Measurements from ENCODE around the gene ROBO1. TPM values are rescaled to one million over a fixed set of nuclear protein-coding genes. Genes with fewer than 3 reads are reported as not detected.

The ROBO1 gene
- total RNA-seq, 4 donors from 2014 or later = 12.3 to 112 (median 27.1) TPM

GRCh38 chr3:79729096-79729495 lies 38.7 kb downstream of the ROBO1 start:
- Histone ChIP-seq H3K4me3 (no peak overlapping the region), H3K4me1 (no peaks in the 10 kb centered on the region), H3K9me3 (no peaks in the 10 kb centered on the region), H3K27ac (no peak overlapping the region), H3K27me3 (no peaks in the 10 kb centered on the region), H3K36me3 (no peaks in the 10 kb centered on the region)
- TF ChIP-seq CTCF (IDR thresholded peaks at IDR 0.05) (no peak), POLR2A (IDR thresholded peaks at IDR 0.05) (no peak)
- DNase-seq = no peak
- intact Hi-C loops (cut with DNase I; ENCODE audit: low total_unique reads) = no loop called here

- H3K36me3 ChIP-seq = no peaks in the 10 kb centered on the region
- DNase-seq = no peak
- intact Hi-C loops (cut with DNase I; ENCODE audit: low total_unique reads) = no loop called here
- no peaks in the 10 kb centered on the region for H3K9me3 ChIP-seq
- H3K4me1 ChIP-seq = no peaks in the 10 kb centered on the region
- no peak overlapping the region for H3K27ac ChIP-seq
- H3K27me3 ChIP-seq = no peaks in the 10 kb centered on the region
- TF ChIP-seq CTCF (IDR thresholded peaks at IDR 0.05) (no peak), POLR2A (IDR thresholded peaks at IDR 0.05) (no peak)
- no peak overlapping the region for H3K4me3 ChIP-seq
These were observed 41.0 kb downstream of the ROBO1 start for GRCh38 chr3:79726786-79727185.

GRCh38 chr3:79724206-79724605 lies 43.6 kb downstream of the ROBO1 start:
- H3K4me3 ChIP-seq = no peak overlapping the region
- TF ChIP-seq POLR2A (IDR thresholded peaks at IDR 0.05) (no peak), CTCF (IDR thresholded peaks at IDR 0.05) (no peak)
- H3K27ac ChIP-seq = no peak overlapping the region
- no peaks in the 10 kb centered on the region for H3K36me3 ChIP-seq
- no peaks in the 10 kb centered on the region for H3K4me1 ChIP-seq
- no peaks in the 10 kb centered on the region for H3K27me3 ChIP-seq
- H3K9me3 ChIP-seq = no peaks in the 10 kb centered on the region
- intact Hi-C loops (cut with DNase I; ENCODE audit: low total_unique reads) = no loop called here
- no peak for DNase-seq

GRCh38 chr3:79690072-79690471 lies 77.7 kb downstream of the ROBO1 start:
- Histone ChIP-seq H3K36me3 (no peaks in the 10 kb centered on the region), H3K4me3 (no peak overlapping the region), H3K27me3 (no peaks in the 10 kb centered on the region), H3K27ac (no peak overlapping the region), H3K4me1 (no peaks in the 10 kb centered on the region), H3K9me3 (no peaks in the 10 kb centered on the region)
- DNase-seq = no peak
- TF ChIP-seq CTCF (IDR thresholded peaks at IDR 0.05) (no peak), POLR2A (IDR thresholded peaks at IDR 0.05) (no peak)
- intact Hi-C loops (cut with DNase I; ENCODE audit: low total_unique reads) = no loop called here

GRCh38 chr3:79685108-79685507 lies 82.7 kb downstream of the ROBO1 start:
- H3K4me3 ChIP-seq = no peak overlapping the region
- no peaks in the 10 kb centered on the region for H3K9me3 ChIP-seq
- no peaks in the 10 kb centered on the region for H3K27me3 ChIP-seq
- H3K36me3 ChIP-seq = no peaks in the 10 kb centered on the region
- TF ChIP-seq POLR2A (IDR thresholded peaks at IDR 0.05) (no peak), CTCF (IDR thresholded peaks at IDR 0.05) (no peak)
- no peak for DNase-seq
- H3K27ac ChIP-seq = no peak overlapping the region
- H3K4me1 ChIP-seq = no peaks in the 10 kb centered on the region
- intact Hi-C loops (cut with DNase I; ENCODE audit: low total_unique reads) = no loop called here
